CD14-positive monocyte (primary cell): ENCODE results near the gene RBM18. TPM values are rescaled to one million over a fixed set of nuclear protein-coding genes. Genes with fewer than 3 reads are reported as not detected.

ENCODE experiments used
- DNase-seq, 3 donors: peaks; one replicate each; pipeline ENCODE4 v3.0.0-alpha.2; 2011 to 2022
- H2AFZ ChIP-seq: 2 replicates; pipeline ENCODE4 v1.6.0; 2012; ENCODE audit warnings: mild to moderate bottlenecking, low read depth, low read length, inconsistent platforms; ENCODE audit not compliant: insufficient read depth, poor library complexity, severe bottlenecking
- H3K27ac ChIP-seq, 2 donors: 1 replicate in 1 of 2; 2 replicates in 1 of 2; pipeline ENCODE4 v1.5.1; 2012 to 2013; ENCODE audit warnings: low read length in 2 of 2, control low read depth in 1 of 2, inconsistent platforms in 1 of 2, low read depth in 1 of 2, mild to moderate bottlenecking in 1 of 2
- H3K27me3 ChIP-seq, 2 donors: one replicate each; pipeline versions ENCODE4 v1.6.0 to v1.6.1; 2011 to 2013; ENCODE audit warnings: low read length in 2 of 2; ENCODE audit not compliant: control insufficient read depth in 2 of 2, insufficient read depth in 2 of 2
- H3K36me3 ChIP-seq, 2 donors: replicated peaks in 1 of 2; 1 replicate in 1 of 2; 2 replicates in 1 of 2; pipeline versions ENCODE4 v1.5.1 to v1.6.1; 2012 to 2013; ENCODE audit warnings: low read length in 2 of 2, control low read depth in 1 of 2, inconsistent platforms in 1 of 2, mild to moderate bottlenecking in 1 of 2; ENCODE audit not compliant: insufficient read depth in 2 of 2, control insufficient read depth in 1 of 2
- H3K4me1 ChIP-seq, 2 donors: 1 replicate in 1 of 2; 2 replicates in 1 of 2; pipeline versions ENCODE4 v1.5.1 to v1.6.1; 2012 to 2013; ENCODE audit warnings: low read length in 2 of 2, control low read depth in 1 of 2, inconsistent platforms in 1 of 2, mild to moderate bottlenecking in 1 of 2, moderate library complexity in 1 of 2; ENCODE audit not compliant: insufficient read depth in 2 of 2, control insufficient read depth in 1 of 2
- H3K4me2 ChIP-seq: replicated peaks from 2 replicates; pipeline ENCODE3; 2012; ENCODE audit warnings: low read length, moderate library complexity, mild to moderate bottlenecking; ENCODE audit not compliant: poor library complexity, severe bottlenecking; ENCODE audit errors: extremely low read depth
- H3K4me3 ChIP-seq, 3 experiments: fragments of 200-600 bp in 1 of 3; sonication (generic) in 1 of 3; replicated peaks in 1 of 3; 1 replicate in 2 of 3; 2 replicates in 1 of 3; pipeline ENCODE4 v1.5.1; 2011 to 2013; ENCODE audit warnings: low read length in 3 of 3, mild to moderate bottlenecking in 3 of 3, control low read depth in 2 of 3, low read depth in 2 of 3, inconsistent platforms in 1 of 3, moderate library complexity in 1 of 3
- H3K79me2 ChIP-seq: 2 replicates; pipeline ENCODE4 v1.6.0; 2012; ENCODE audit warnings: mild to moderate bottlenecking, control low read depth, inconsistent platforms, low read length, moderate library complexity; ENCODE audit not compliant: insufficient read depth
- H3K9ac ChIP-seq: 2 replicates; pipeline ENCODE4 v1.6.0; 2017; ENCODE audit warnings: low read length, mild to moderate bottlenecking; ENCODE audit not compliant: insufficient read depth, poor library complexity, severe bottlenecking
- H3K9me3 ChIP-seq, 2 donors: replicated peaks in 1 of 2; 1 replicate in 1 of 2; 2 replicates in 1 of 2; pipeline versions ENCODE4 v1.5.1 to v1.6.1; 2012 to 2013; ENCODE audit warnings: low read length in 2 of 2, control low read depth in 1 of 2; ENCODE audit not compliant: control insufficient read depth in 1 of 2, insufficient read depth in 1 of 2
- H4K20me1 ChIP-seq: 2 replicates; pipeline ENCODE4 v1.6.0; 2012; ENCODE audit warnings: mild to moderate bottlenecking, low read length, control low read depth, moderate library complexity; ENCODE audit not compliant: insufficient read depth
- H3K27ac Mint-ChIP-seq, 7 donors: one replicate each; pipeline ENCODE4 v1.8.0; 2020; ENCODE audit warnings: mild to moderate bottlenecking in 7 of 7, mixed read lengths in 7 of 7, moderate library complexity in 6 of 7, inconsistent platforms in 2 of 7
- H3K27me3 Mint-ChIP-seq, 3 donors: one replicate each; pipeline ENCODE4 v1.8.0; 2021 to 2022; ENCODE audit warnings: low read depth in 3 of 3, mild to moderate bottlenecking in 3 of 3, mixed read lengths in 3 of 3, moderate library complexity in 3 of 3, inconsistent platforms in 1 of 3
- H3K36me3 Mint-ChIP-seq, 2 donors: one replicate each; pipeline ENCODE4 v1.8.0; 2020; ENCODE audit warnings: mixed read lengths in 2 of 2, inconsistent platforms in 1 of 2, mild to moderate bottlenecking in 1 of 2
- H3K4me1 Mint-ChIP-seq: one replicate; pipeline ENCODE4 v1.8.0; 2020; ENCODE audit warnings: mild to moderate bottlenecking, mixed read lengths
- H3K4me3 Mint-ChIP-seq, 2 donors: one replicate each; pipeline ENCODE4 v1.8.0; 2020; ENCODE audit warnings: mild to moderate bottlenecking in 2 of 2, mixed read lengths in 2 of 2, moderate library complexity in 1 of 2
- H3K9me3 Mint-ChIP-seq, 7 donors: one replicate each; pipeline ENCODE4 v1.8.0; 2020 to 2022; ENCODE audit warnings: mixed read lengths in 7 of 7, mild to moderate bottlenecking in 6 of 7, moderate library complexity in 6 of 7, inconsistent platforms in 2 of 7
- CTCF ChIP-seq: fragments of 200-600 bp; IDR thresholded peaks from one replicate; pipeline ENCODE4 v1.8.0; 2022; ENCODE audit warnings: antibody characterized with exemption, mild to moderate bottlenecking
- WGBS: methylation state at CpG from one replicate; pipeline ENCODE4 v1.1.5; 2013; ENCODE audit warnings: missing lambda C conversion rate; ENCODE audit not compliant: insufficient coverage; 5-methylcytosine and 5-hydroxymethylcytosine counted together
- intact Hi-C, 2 donors: fragments of 100-400 bp; cut with micrococcal nuclease; formaldehyde crosslinking; loops; one replicate each; pipeline versions ENCODE4 v1.15.0 to v1.15.1; 2023
- polyA plus RNA-seq, 3 donors: library from polyadenylated mRNA; depleted of rRNA in 1 of 3; unstranded in 2 of 3; stranded (reverse) in 1 of 3; fragments of 300-500 nt in 2 of 3; fragments of >200 nt in 1 of 3; fragmentation: Illumina TruSeq in 2 of 3; gene quantifications; 1 replicate in 2 of 3; 2 replicates in 1 of 3; pipeline ENCODE4 v1.2.3, GENCODE V29; 2012 to 2021

Gene RBM18
- polyA plus RNA-seq, 3 donors, result 10.4 to 26.3 (median 25.3) TPM

- H3K36me3 Mint-ChIP-seq, result peaks cover 68 to 90% of the 10 kb centered on the region in 2 donors
- peaks cover 44% of the 10 kb centered on the region for H4K20me1 ChIP-seq
- peak overlapping the region in 1 of 7 donors; percentile 52 for H3K27ac Mint-ChIP-seq
- H3K4me1 ChIP-seq, result no peaks in the 10 kb centered on the region
- no peak overlapping the region for H3K4me3 Mint-ChIP-seq
- no peak overlapping the region for H3K4me2 ChIP-seq
- peaks cover 16% of the 10 kb centered on the region for H3K79me2 ChIP-seq
- H3K4me3 ChIP-seq, result no peak overlapping the region
- intact Hi-C loops, result loop anchor here in 1 of 2 donors (5.0 kb wide), 1 partner anchor 87 kb away; no protein-coding TSS in a partner anchor
- no peak for DNase-seq
- H3K27me3 Mint-ChIP-seq, result no peaks in the 10 kb centered on the region
- H3K9me3 ChIP-seq, result no peaks in the 10 kb centered on the region
- H3K27ac ChIP-seq, result no peak overlapping the region
- H3K27me3 ChIP-seq, result no peaks in the 10 kb centered on the region
- WGBS, result 90% methylated on average over 1 of the region's 3 CpGs
- no peak overlapping the region for H3K9ac ChIP-seq
- no peaks in the 10 kb centered on the region for H3K4me1 Mint-ChIP-seq
- H2AFZ ChIP-seq, result no peak overlapping the region
- TF ChIP-seq CTCF, result no peak
- no peaks in the 10 kb centered on the region for H3K9me3 Mint-ChIP-seq
- peaks cover 80 to 98% of the 10 kb centered on the region in 2 donors for H3K36me3 ChIP-seq
Measured at GRCh38 chr9:122254761-122255160, 9.9 kb downstream of the RBM18 start.

- H3K27me3 ChIP-seq, result no peaks in the 10 kb centered on the region
- H3K4me2 ChIP-seq, result no peak overlapping the region
- H3K4me3 ChIP-seq, result no peak overlapping the region
- no peak for TF ChIP-seq CTCF
- Mint-ChIP-seq H3K27me3 (no peaks in the 10 kb centered on the region), H3K36me3 (peaks cover 66 to 84% of the 10 kb centered on the region in 2 donors), H3K4me3 (no peak overlapping the region), H3K4me1 (no peaks in the 10 kb centered on the region), H3K9me3 (no peaks in the 10 kb centered on the region), H3K27ac (no peak overlapping the region)
- intact Hi-C loops, result no loop called here
- no peak overlapping the region for H2AFZ ChIP-seq
- WGBS, result 92% methylated on average over 4 of the region's 5 CpGs
- H3K36me3 ChIP-seq, result peaks cover 84 to 98% of the 10 kb centered on the region in 2 donors
- H3K9me3 ChIP-seq, result no peaks in the 10 kb centered on the region
- no peak overlapping the region for H3K9ac ChIP-seq
- peaks cover 40% of the 10 kb centered on the region for H4K20me1 ChIP-seq
- H3K79me2 ChIP-seq, result peaks cover 12% of the 10 kb centered on the region
- DNase-seq, result no peak
- no peak overlapping the region for H3K27ac ChIP-seq
- no peaks in the 10 kb centered on the region for H3K4me1 ChIP-seq
Measured at GRCh38 chr9:122252796-122253195, 11.8 kb downstream of the RBM18 start.
